Fibroblast of the aortic adventitia (primary cell): ENCODE results near the gene MAP4K4. TPM values are rescaled to one million over a fixed set of nuclear protein-coding genes. Genes with fewer than 3 reads are reported as not detected.
A peak's percentile ranks its signal among the peaks of the same experiment; 100 is the strongest.

Source experiments
- DNase-seq: peaks from one replicate; pipeline ENCODE4 v3.0.0-alpha.2; 2010; ENCODE audit warnings: low read depth
- H3K4me3 ChIP-seq: 2 replicates; pipeline ENCODE4 v1.5.1; 2011; ENCODE audit warnings: low read depth, mild to moderate bottlenecking, control low read depth, low read length, moderate library complexity
- CTCF ChIP-seq: IDR thresholded peaks from 2 replicates; pipeline ENCODE4 v1.5.1; 2011; ENCODE audit warnings: mild to moderate bottlenecking, low read length, control low read depth, inconsistent platforms; ENCODE audit not compliant: insufficient read depth
- total RNA-seq: library from RNA; depleted of rRNA; stranded (reverse); fragments of >200 nt; gene quantifications from 2 replicates; pipeline ENCODE4 v1.2.3, GENCODE V29; 2012; ENCODE audit warnings: low replicate concordance

MAP4K4 gene
- total RNA-seq, 1 donor = 208 TPM

- no peak for TF ChIP-seq CTCF
- DNase-seq = no peak
- H3K4me3 ChIP-seq = no peak overlapping the region
These were observed 37.1 kb downstream of the MAP4K4 start for GRCh38 chr2:101734505-101735165.

- no peak overlapping the region for H3K4me3 ChIP-seq
- TF ChIP-seq CTCF = no peak
- DNase-seq = no peak
These were observed 37.6 kb downstream of the MAP4K4 start for GRCh38 chr2:101735166-101735533.

GRCh38 chr2:101736233-101736632, 38.7 kb downstream of the MAP4K4 start:
- no peak for DNase-seq
- no peak for TF ChIP-seq CTCF
- H3K4me3 ChIP-seq = no peak overlapping the region

GRCh38 chr2:101736861-101737291, 39.4 kb downstream of the MAP4K4 start:
- no peak overlapping the region for H3K4me3 ChIP-seq
- DNase-seq = peak; percentile 85
- TF ChIP-seq CTCF = no peak

GRCh38 chr2:101737478-101738255, 40.2 kb downstream of the MAP4K4 start:
- TF ChIP-seq CTCF = no peak
- DNase-seq = peak; percentile 41
- H3K4me3 ChIP-seq = no peak overlapping the region

GRCh38 chr2:101738649-101739048, 41.1 kb downstream of the MAP4K4 start:
- no peak for DNase-seq
- TF ChIP-seq CTCF = no peak
- H3K4me3 ChIP-seq = no peak overlapping the region
